Stimulated activated naive CD4-positive, alpha-beta T cell treated with Interleukin-2 at 50 U/mL for 16 hours (primary cell): Measurements from ENCODE around the gene OR8B12.
"Not testable (repeated sequence)": the region's sequence is repeated elsewhere in the genome, so short reads cannot be mapped to it uniquely, and the experiment has no call there.

ENCODE experiments used
- DNase-seq: peaks from one replicate; lab custom pipeline; 2025; lab: John Stamatoyannopoulos, UW

OR8B12 gene

GRCh38 chr11:124519850-124520549 lies 23.5 kb downstream of the OR8B12 start:
- DNase-seq, result no peak

DNA sequence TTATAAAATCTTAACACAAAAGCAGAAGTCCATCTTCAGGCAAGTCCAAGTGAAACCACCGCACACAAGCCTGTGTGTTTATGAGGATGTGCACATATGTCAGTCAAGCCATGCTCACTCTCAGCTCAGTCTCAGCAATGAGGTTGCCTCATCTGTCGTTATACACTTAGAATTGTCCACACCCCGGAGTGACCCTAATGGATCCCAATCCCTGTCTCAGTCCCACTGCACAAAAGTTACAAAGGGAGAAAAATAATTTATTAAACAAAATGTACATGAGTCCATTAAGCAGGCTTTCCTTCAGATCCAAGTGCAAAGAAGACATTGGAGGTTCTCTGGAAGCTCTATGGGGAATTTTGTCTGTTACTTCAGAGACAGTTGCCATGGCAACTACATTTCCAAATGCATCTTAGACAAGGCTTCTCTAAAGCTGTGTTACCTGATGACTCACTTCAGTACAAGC lies 24.4 kb downstream of the OR8B12 start:
- DNase-seq, result no peak

- no peak for DNase-seq
Measured at GRCh38 chr11:124517314-124517713, 26.1 kb downstream of the OR8B12 start.

DNA sequence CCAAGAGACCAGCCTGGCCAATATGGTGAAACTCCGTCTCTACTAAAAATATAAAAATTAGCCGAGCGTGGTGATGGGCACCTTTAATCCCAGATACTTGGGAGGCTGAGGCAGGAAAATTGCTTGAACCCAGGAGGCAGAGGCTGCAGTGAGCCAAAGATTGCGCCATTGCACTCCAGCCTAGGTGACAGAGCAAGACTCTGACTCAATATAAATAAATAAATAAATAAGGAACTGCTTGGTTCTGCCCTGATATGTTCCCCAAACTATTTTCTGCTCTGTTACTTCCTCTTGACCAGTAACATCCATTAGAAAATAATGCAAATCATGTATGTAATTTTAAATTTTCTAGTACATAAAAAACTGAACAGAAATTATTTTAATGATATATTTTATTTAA lies 28.8 kb downstream of the OR8B12 start:
- not testable (repeated sequence) for DNase-seq

DNA sequence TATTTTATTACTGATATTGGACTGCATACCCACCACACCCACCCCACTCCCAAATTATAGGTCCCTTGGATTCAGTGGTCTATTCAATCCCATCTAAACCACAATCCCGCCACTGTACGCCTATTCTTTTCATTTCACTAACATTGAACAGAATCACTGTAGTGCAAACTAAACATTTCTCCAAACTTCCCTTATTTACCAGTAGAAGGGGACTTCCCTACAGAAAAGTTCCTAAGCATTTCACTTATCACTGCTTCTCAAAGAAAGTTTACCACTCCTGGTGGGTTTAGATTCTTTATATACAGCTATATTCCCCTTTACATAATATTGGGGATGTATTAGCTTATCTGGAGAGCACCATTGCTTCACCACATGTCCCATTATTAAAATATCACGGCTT lies 29.3 kb downstream of the OR8B12 start:
- DNase-seq, result no peak

GRCh38 chr11:124511745-124512144 lies 31.7 kb downstream of the OR8B12 start:
- no peak for DNase-seq

DNA sequence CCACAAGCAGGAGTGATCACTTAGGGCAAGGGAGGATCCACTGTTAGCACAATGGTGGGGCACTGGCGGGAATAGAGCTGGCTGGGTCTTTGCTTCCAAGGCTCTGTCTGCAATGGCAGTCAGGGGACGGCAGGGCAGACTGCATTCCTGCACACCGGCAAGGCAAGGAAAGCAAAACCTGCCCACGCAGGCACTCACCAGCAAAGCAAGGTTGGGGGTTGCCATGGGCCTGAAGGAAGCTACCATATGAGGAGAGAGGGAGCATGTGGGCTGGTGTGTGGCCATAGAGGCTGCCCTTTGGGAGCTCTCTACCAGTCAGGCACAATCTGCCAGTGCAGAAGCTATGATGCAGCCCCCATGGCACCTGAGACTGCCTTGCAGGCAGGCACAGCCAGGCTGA lies 33.2 kb downstream of the OR8B12 start:
- no peak for DNase-seq

DNA sequence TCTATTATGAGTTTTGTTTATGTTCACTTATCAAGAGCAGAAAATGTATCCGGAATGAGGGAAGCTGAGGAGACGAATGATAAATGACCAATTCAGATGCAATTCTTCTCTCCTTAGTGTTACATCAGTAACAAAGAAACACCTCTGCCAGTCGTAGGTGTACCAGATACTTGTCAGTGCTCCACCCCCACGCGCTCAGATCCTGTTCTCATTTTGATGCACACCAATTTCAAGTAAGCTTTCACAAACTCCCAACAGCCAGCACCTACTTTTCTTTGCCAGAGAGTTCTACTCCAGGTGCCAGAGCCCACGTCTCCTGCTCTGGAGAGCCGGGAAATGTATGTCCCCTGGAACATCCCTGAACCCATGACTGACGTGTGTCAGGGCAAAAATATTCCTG lies 43.7 kb downstream of the OR8B12 start:
- DNase-seq, result no peak

GRCh38 chr11:124493016-124493655 lies 50.3 kb downstream of the OR8B12 start:
- no peak for DNase-seq
